SK-N-SH treated with all-trans-retinoic acid at 6 μM for 48 hours (cell line): Measurements from ENCODE around the gene C15orf62.

Experiments
- ARNTL ChIP-seq: fragments of 450-650 bp; formaldehyde crosslinking; IDR thresholded peaks from 2 replicates; pipeline ENCODE4 v1.5.0; 2020; ENCODE audit warnings: low read depth, mild to moderate bottlenecking, moderate library complexity, borderline replicate concordance
- ISL1 ChIP-seq: fragments of 250-450 bp; sonication (Bioruptor Pico); IDR thresholded peaks from 2 replicates; pipeline ENCODE4 v2.1.2; 2022; ENCODE audit warnings: mild to moderate bottlenecking, moderate library complexity
- TCF4 ChIP-seq: fragments of 250-450 bp; sonication (Bioruptor Pico); IDR thresholded peaks from 2 replicates; pipeline ENCODE4 v1.8.0; 2021; ENCODE audit warnings: mild to moderate bottlenecking, moderate library complexity, borderline replicate concordance
- ZFP3 ChIP-seq: fragments of 250-450 bp; sonication (Bioruptor Pico); IDR thresholded peaks from 2 replicates; pipeline ENCODE4 v1.5.0; 2020; ENCODE audit warnings: mild to moderate bottlenecking, moderate library complexity
- ZFP30 ChIP-seq: fragments of 450-650 bp; formaldehyde crosslinking; IDR thresholded peaks from 2 replicates; pipeline ENCODE4 v1.5.0; 2022; ENCODE audit warnings: mild to moderate bottlenecking, moderate library complexity
- ZNF8 ChIP-seq: fragments of 450-650 bp; formaldehyde crosslinking; IDR thresholded peaks from 2 replicates; pipeline ENCODE4 v1.5.0; 2020; ENCODE audit warnings: mild to moderate bottlenecking, moderate library complexity

DNA sequence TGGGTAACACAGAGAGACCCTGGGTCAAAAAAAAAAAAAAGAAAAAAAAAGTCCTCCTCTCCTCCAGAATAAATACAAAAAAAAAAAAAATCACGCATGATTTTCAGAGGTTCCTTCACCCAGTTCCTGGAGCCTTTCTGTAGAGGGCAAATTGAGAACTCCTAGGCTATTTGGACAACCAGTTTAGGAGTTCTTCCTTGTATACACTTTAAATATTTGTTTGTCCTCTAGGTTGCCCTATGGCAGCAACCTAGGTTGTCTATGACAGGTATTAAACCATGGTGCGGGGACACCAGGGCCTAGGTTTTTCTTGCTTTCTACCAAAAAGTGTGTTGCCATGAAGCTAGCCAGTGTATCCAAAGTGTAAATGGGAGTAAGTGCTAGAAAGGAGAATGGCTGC is 33.3 kb downstream of the C15orf62 start:
- no peak for TF ChIP-seq ZFP30 (CRISPR knock-in tag)
- TF ChIP-seq TCF4 (CRISPR knock-in tag), result no peak
- TF ChIP-seq ZFP3, result no peak
- TF ChIP-seq ISL1 (CRISPR knock-in tag), result no peak
- TF ChIP-seq ARNTL (CRISPR knock-in tag), result no peak
- TF ChIP-seq ZNF8 (CRISPR knock-in tag), result no peak
